Osteoblast (primary cell): ENCODE measurements around the gene TRIM10. TPM values are rescaled to one million over a fixed set of nuclear protein-coding genes. Genes with fewer than 3 reads are reported as not detected.

Experiments used
- DNase-seq: peaks from one replicate; pipeline ENCODE4 v3.0.0; 2011; ENCODE audit warnings: low spot score, mixed read lengths; ENCODE audit not compliant: insufficient read length; ENCODE audit errors: missing footprints
- H2AFZ ChIP-seq: 2 replicates; pipeline ENCODE4 v1.6.0; 2011; ENCODE audit warnings: mild to moderate bottlenecking, low read length
- H3K27ac ChIP-seq: 2 replicates; pipeline ENCODE4 v1.5.1; 2011; ENCODE audit warnings: mild to moderate bottlenecking, low read depth, low read length, moderate library complexity
- H3K27me3 ChIP-seq: 2 replicates; pipeline ENCODE4 v1.6.0; 2012; ENCODE audit warnings: mild to moderate bottlenecking, control low read depth, inconsistent platforms, low read length, moderate library complexity; ENCODE audit not compliant: insufficient read depth
- H3K36me3 ChIP-seq: 2 replicates; pipeline ENCODE4 v1.5.1; 2011; ENCODE audit warnings: mild to moderate bottlenecking, low read length, control low read depth, moderate library complexity; ENCODE audit not compliant: insufficient read depth
- H3K4me1 ChIP-seq: 2 replicates; pipeline ENCODE4 v1.5.1; 2011; ENCODE audit warnings: mild to moderate bottlenecking, low read length, control low read depth, moderate library complexity; ENCODE audit not compliant: insufficient read depth
- H3K4me2 ChIP-seq: 2 replicates; pipeline ENCODE4 v1.6.0; 2011; ENCODE audit warnings: mild to moderate bottlenecking, low read length; ENCODE audit not compliant: insufficient read depth
- H3K4me3 ChIP-seq: fragments of 200-600 bp; sonication (generic); 3 replicates; pipeline ENCODE4 v1.5.1; 2012; ENCODE audit warnings: mild to moderate bottlenecking, low read length, inconsistent platforms; ENCODE audit not compliant: insufficient read depth
- H3K79me2 ChIP-seq: 2 replicates; pipeline ENCODE4 v1.6.0; 2012; ENCODE audit warnings: mild to moderate bottlenecking, low read length, control low read depth, inconsistent platforms; ENCODE audit not compliant: insufficient read depth
- H3K9me3 ChIP-seq: 2 replicates; pipeline ENCODE4 v1.5.1; 2011; ENCODE audit warnings: low read depth, low read length, control low read depth
- H4K20me1 ChIP-seq: 2 replicates; pipeline ENCODE4 v1.6.0; 2012; ENCODE audit warnings: mild to moderate bottlenecking, low read length, control low read depth; ENCODE audit not compliant: insufficient read depth
- CTCF ChIP-seq: IDR thresholded peaks from 2 replicates; pipeline ENCODE4 v1.5.1; 2011; ENCODE audit warnings: mild to moderate bottlenecking, low read depth, low read length, moderate library complexity; ENCODE audit errors: extremely low read depth
- total RNA-seq: library from RNA; depleted of rRNA; stranded (reverse); fragments of >200 nt; gene quantifications from 2 replicates; pipeline ENCODE4 v1.2.3, GENCODE V29; 2012

Gene TRIM10
- total RNA-seq, 1 donor, result not detected

- H3K79me2 ChIP-seq, result no peaks in the 10 kb centered on the region
- no peaks in the 10 kb centered on the region for H3K9me3 ChIP-seq
- peaks cover 81% of the 10 kb centered on the region for H3K27me3 ChIP-seq
- peak; percentile 100 for TF ChIP-seq CTCF
- H4K20me1 ChIP-seq, result no peaks in the 10 kb centered on the region
- no peaks in the 10 kb centered on the region for H3K36me3 ChIP-seq
- peaks cover 3% of the 10 kb centered on the region for H3K4me1 ChIP-seq
- peak; percentile 92 for DNase-seq
- H3K27ac ChIP-seq, result no peak overlapping the region
- H2AFZ ChIP-seq, result no peak overlapping the region
- no peak overlapping the region for H3K4me3 ChIP-seq
- H3K4me2 ChIP-seq, result no peak overlapping the region
These were observed 29.8 kb downstream of the TRIM10 start for GRCh38 chr6:30130887-30131862.

GRCh38 chr6:30130179-30130679, 30.8 kb downstream of the TRIM10 start:
- no peaks in the 10 kb centered on the region for H3K79me2 ChIP-seq
- no peaks in the 10 kb centered on the region for H3K9me3 ChIP-seq
- H4K20me1 ChIP-seq, result no peaks in the 10 kb centered on the region
- TF ChIP-seq CTCF, result no peak
- no peak overlapping the region for H3K27ac ChIP-seq
- peaks cover 3% of the 10 kb centered on the region for H3K4me1 ChIP-seq
- H3K4me3 ChIP-seq, result no peak overlapping the region
- peaks cover 83% of the 10 kb centered on the region for H3K27me3 ChIP-seq
- no peaks in the 10 kb centered on the region for H3K36me3 ChIP-seq
- H3K4me2 ChIP-seq, result no peak overlapping the region
- DNase-seq, result no peak
- H2AFZ ChIP-seq, result no peak overlapping the region

GRCh38 chr6:30129265-30130178, 31.5 kb downstream of the TRIM10 start:
- no peak overlapping the region for H3K27ac ChIP-seq
- no peak for TF ChIP-seq CTCF
- H3K9me3 ChIP-seq, result no peaks in the 10 kb centered on the region
- no peaks in the 10 kb centered on the region for H4K20me1 ChIP-seq
- H3K4me2 ChIP-seq, result no peak overlapping the region
- no peak for DNase-seq
- peaks cover 3% of the 10 kb centered on the region for H3K4me1 ChIP-seq
- peaks cover 86% of the 10 kb centered on the region for H3K27me3 ChIP-seq
- no peak overlapping the region for H3K4me3 ChIP-seq
- H3K36me3 ChIP-seq, result no peaks in the 10 kb centered on the region
- H3K79me2 ChIP-seq, result no peaks in the 10 kb centered on the region
- H2AFZ ChIP-seq, result no peak overlapping the region
